HEK293 (cell line): ENCODE data around the gene C1QL2.

ENCODE experiments used
- CTCF ChIP-seq: fragments of 450-650 bp; formaldehyde crosslinking; IDR thresholded peaks from 2 replicates; pipeline ENCODE4 v1.5.1; 2016; ENCODE audit warnings: missing biosample characterization, missing genetic modification characterization
- PRDM1 ChIP-seq: fragments of 450-650 bp; formaldehyde crosslinking; IDR thresholded peaks from 2 replicates; pipeline ENCODE4; 2016; ENCODE audit warnings: missing biosample characterization, missing genetic modification characterization
- SCRT1 ChIP-seq: fragments of 450-650 bp; formaldehyde crosslinking; IDR thresholded peaks from 2 replicates; pipeline ENCODE4 v1.5.1; 2016; ENCODE audit warnings: missing biosample characterization, missing genetic modification characterization, borderline replicate concordance
- ZNF10 ChIP-seq: fragments of 450-650 bp; formaldehyde crosslinking; IDR thresholded peaks from 2 replicates; pipeline ENCODE4 v1.5.1; 2017; ENCODE audit warnings: missing biosample characterization, missing genetic modification characterization
- TF ChIP-seq, protein P1 (sequence below): fragments of 450-650 bp; formaldehyde crosslinking; IDR thresholded peaks from 2 replicates; pipeline ENCODE4 v1.5.1; 2016; ENCODE audit warnings: missing biosample characterization, missing genetic modification characterization
- TF ChIP-seq, protein P2 (sequence below): fragments of 450-650 bp; formaldehyde crosslinking; IDR thresholded peaks from 2 replicates; pipeline ENCODE4 v1.5.1; 2016; ENCODE audit warnings: missing biosample characterization, missing genetic modification characterization
- TF ChIP-seq, protein P3 (sequence below): fragments of 450-650 bp; formaldehyde crosslinking; IDR thresholded peaks from 2 replicates; pipeline ENCODE4 v1.5.1; 2016; ENCODE audit warnings: missing biosample characterization, missing genetic modification characterization

GRCh38 chr2:119169717-119170116 is 11.2 kb upstream of the C1QL2 start:
- TF ChIP-seq ZNF10 (tag by site-specific recombination) = no peak
- no peak for TF ChIP-seq PRDM1 (tag by site-specific recombination)
- TF ChIP-seq, protein P1, sequence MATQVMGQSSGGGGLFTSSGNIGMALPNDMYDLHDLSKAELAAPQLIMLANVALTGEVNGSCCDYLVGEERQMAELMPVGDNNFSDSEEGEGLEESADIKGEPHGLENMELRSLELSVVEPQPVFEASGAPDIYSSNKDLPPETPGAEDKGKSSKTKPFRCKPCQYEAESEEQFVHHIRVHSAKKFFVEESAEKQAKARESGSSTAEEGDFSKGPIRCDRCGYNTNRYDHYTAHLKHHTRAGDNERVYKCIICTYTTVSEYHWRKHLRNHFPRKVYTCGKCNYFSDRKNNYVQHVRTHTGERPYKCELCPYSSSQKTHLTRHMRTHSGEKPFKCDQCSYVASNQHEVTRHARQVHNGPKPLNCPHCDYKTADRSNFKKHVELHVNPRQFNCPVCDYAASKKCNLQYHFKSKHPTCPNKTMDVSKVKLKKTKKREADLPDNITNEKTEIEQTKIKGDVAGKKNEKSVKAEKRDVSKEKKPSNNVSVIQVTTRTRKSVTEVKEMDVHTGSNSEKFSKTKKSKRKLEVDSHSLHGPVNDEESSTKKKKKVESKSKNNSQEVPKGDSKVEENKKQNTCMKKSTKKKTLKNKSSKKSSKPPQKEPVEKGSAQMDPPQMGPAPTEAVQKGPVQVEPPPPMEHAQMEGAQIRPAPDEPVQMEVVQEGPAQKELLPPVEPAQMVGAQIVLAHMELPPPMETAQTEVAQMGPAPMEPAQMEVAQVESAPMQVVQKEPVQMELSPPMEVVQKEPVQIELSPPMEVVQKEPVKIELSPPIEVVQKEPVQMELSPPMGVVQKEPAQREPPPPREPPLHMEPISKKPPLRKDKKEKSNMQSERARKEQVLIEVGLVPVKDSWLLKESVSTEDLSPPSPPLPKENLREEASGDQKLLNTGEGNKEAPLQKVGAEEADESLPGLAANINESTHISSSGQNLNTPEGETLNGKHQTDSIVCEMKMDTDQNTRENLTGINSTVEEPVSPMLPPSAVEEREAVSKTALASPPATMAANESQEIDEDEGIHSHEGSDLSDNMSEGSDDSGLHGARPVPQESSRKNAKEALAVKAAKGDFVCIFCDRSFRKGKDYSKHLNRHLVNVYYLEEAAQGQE (tag by site-specific recombination) = no peak
- no peak for TF ChIP-seq SCRT1 (tag by site-specific recombination)
- TF ChIP-seq, protein P2, sequence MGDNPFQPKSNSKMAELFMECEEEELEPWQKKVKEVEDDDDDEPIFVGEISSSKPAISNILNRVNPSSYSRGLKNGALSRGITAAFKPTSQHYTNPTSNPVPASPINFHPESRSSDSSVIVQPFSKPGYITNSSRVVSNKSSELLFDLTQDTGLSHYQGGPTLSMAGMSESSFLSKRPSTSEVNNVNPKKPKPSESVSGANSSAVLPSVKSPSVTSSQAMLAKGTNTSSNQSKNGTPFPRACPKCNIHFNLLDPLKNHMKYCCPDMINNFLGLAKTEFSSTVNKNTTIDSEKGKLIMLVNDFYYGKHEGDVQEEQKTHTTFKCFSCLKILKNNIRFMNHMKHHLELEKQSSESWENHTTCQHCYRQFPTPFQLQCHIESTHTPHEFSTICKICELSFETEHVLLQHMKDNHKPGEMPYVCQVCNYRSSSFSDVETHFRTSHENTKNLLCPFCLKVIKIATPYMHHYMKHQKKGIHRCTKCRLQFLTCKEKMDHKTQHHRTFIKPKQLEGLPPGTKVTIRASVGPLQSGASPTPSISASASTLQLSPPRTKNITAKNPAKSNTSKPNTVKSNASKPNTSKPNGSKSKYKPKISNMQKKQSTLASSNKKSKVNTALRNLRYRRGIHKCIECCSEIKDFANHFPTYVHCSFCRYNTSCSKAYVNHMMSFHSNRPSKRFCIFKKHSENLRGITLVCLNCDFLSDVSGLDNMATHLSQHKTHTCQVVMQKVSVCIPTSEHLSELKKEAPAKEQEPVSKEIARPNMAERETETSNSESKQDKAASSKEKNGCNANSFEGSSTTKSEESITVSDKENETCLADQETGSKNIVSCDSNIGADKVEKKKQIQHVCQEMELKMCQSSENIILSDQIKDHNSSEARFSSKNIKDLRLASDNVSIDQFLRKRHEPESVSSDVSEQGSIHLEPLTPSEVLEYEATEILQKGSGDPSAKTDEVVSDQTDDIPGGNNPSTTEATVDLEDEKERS (tag by site-specific recombination) = no peak
- TF ChIP-seq, protein P3, sequence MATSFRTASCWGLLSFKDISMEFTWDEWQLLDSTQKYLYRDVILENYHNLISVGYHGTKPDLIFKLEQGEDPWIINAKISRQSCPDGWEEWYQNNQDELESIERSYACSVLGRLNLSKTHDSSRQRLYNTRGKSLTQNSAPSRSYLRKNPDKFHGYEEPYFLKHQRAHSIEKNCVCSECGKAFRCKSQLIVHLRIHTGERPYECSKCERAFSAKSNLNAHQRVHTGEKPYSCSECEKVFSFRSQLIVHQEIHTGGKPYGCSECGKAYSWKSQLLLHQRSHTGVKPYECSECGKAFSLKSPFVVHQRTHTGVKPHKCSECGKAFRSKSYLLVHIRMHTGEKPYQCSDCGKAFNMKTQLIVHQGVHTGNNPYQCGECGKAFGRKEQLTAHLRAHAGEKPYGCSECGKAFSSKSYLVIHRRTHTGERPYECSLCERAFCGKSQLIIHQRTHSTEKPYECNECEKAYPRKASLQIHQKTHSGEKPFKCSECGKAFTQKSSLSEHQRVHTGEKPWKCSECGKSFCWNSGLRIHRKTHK = no peak
- no peak for TF ChIP-seq CTCF (tag by site-specific recombination)
